SU-DHL-6 (cell line): ENCODE results near the gene HCN1.

Experiments
- H2AFZ ChIP-seq: fragments of 200-600 bp; sonication (generic); 2 replicates; pipeline ENCODE4 v1.6.1; 2014; ENCODE audit warnings: low read depth, mild to moderate bottlenecking, moderate library complexity, mixed read lengths, antibody characterized with exemption, low read length; ENCODE audit not compliant: severe bottlenecking
- H3F3A ChIP-seq: fragments of 200-600 bp; shearing (Covaris generic); 2 replicates; pipeline ENCODE4 v1.6.0; 2016; ENCODE audit warnings: antibody characterized with exemption, mild to moderate bottlenecking; ENCODE audit not compliant: insufficient read depth
- H3K27ac ChIP-seq: fragments of 200-600 bp; sonication (generic); 2 replicates; pipeline ENCODE4 v1.5.1; 2016; ENCODE audit warnings: low read depth, mild to moderate bottlenecking, low read length, moderate library complexity, mixed read lengths
- H3K27me3 ChIP-seq: fragments of 200-600 bp; sonication (generic), shearing (Covaris generic); 2 replicates; pipeline ENCODE4 v1.6.0; 2014; ENCODE audit warnings: mild to moderate bottlenecking, low read length
- H3K36me3 ChIP-seq: fragments of 200-600 bp; sonication (generic); 2 replicates; pipeline ENCODE4 v1.6.1; 2014; ENCODE audit warnings: mild to moderate bottlenecking, low read length, mixed read lengths
- H3K4me2 ChIP-seq: fragments of 300-600, 200-600 bp; shearing (Covaris generic), sonication (generic); 2 replicates; pipeline ENCODE4 v1.6.0; 2014; ENCODE audit warnings: low read length, low read depth, mild to moderate bottlenecking; ENCODE audit not compliant: poor library complexity, severe bottlenecking
- H3K4me3 ChIP-seq: fragments of 200-600 bp; sonication (generic); 2 replicates; pipeline ENCODE4 v1.5.1; 2014; ENCODE audit warnings: antibody characterized with exemption, low read length, mild to moderate bottlenecking, mixed read lengths; ENCODE audit not compliant: insufficient read depth, poor library complexity, severe bottlenecking
- H3K79me2 ChIP-seq: fragments of 200-600 bp; sonication (generic); 2 replicates; pipeline ENCODE4 v1.6.1; 2014; ENCODE audit warnings: mild to moderate bottlenecking, low read length, moderate library complexity; ENCODE audit not compliant: insufficient read depth
- H3K9ac ChIP-seq: fragments of 200-600 bp; sonication (generic); 2 replicates; pipeline ENCODE4 v1.7.0; 2014; ENCODE audit warnings: mild to moderate bottlenecking, low read length
- H3K9me2 ChIP-seq: fragments of 200-600 bp; sonication (generic); replicated peaks from 2 replicates; pipeline ENCODE4 v1.6.1; 2014; ENCODE audit warnings: low read length; ENCODE audit not compliant: insufficient read depth
- H3K9me3 ChIP-seq: fragments of 200-600 bp; sonication (generic); 2 replicates; pipeline ENCODE4 v1.6.1; 2014; ENCODE audit warnings: low read length, mixed read lengths; ENCODE audit not compliant: insufficient read depth
- H4K20me1 ChIP-seq: fragments of 200-600 bp; sonication (generic); 2 replicates; pipeline ENCODE4 v1.6.1; 2014; ENCODE audit warnings: low read depth, mild to moderate bottlenecking, antibody characterized with exemption, low read length, moderate library complexity, mixed read lengths
- EZH2phosphoT487 ChIP-seq: fragments of 200-600 bp; sonication (generic), shearing (Covaris generic); conservative IDR thresholded peaks from 2 replicates; pipeline ENCODE4 v1.6.1; 2018; ENCODE audit warnings: mild to moderate bottlenecking, antibody characterized with exemption, low read length, moderate library complexity, mixed read lengths
- TF ChIP-seq, protein P1 (sequence below): fragments of 200-600 bp; sonication (generic); IDR thresholded peaks from one replicate; pipeline ENCODE4 v1.5.1; 2017; ENCODE audit warnings: antibody characterized with exemption, mild to moderate bottlenecking, low read length, moderate library complexity; ENCODE audit not compliant: insufficient read depth, poor library complexity, severe bottlenecking

Gene HCN1

DNA sequence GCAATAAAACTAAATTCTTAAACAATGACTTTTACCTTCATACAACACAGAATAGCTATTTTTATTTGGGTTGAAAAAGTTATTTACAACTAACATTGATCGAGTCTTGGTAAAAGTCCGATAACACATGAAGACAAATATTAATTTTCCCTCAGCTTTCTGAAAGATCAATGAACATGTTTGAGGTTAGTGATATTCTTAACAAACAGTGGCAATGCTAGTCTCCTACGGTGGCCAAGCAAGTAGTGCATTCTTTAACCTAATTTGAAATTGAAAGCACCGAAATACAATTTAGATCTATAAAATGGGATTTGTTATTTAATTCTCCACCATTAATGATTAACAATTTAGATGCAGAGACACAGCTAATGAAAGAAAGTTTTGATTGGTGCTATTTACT, 435.1 kb downstream of the HCN1 start:
- H3K27ac ChIP-seq = no peak overlapping the region
- H3K79me2 ChIP-seq = no peaks in the 10 kb centered on the region
- H3K9me3 ChIP-seq = no peaks in the 10 kb centered on the region
- no peak overlapping the region for H3K4me3 ChIP-seq
- no peaks in the 10 kb centered on the region for H4K20me1 ChIP-seq
- H3K9ac ChIP-seq = no peak overlapping the region
- no peaks in the 10 kb centered on the region for H3K27me3 ChIP-seq
- TF ChIP-seq EZH2phosphoT487 = no peak
- TF ChIP-seq, protein P1, sequence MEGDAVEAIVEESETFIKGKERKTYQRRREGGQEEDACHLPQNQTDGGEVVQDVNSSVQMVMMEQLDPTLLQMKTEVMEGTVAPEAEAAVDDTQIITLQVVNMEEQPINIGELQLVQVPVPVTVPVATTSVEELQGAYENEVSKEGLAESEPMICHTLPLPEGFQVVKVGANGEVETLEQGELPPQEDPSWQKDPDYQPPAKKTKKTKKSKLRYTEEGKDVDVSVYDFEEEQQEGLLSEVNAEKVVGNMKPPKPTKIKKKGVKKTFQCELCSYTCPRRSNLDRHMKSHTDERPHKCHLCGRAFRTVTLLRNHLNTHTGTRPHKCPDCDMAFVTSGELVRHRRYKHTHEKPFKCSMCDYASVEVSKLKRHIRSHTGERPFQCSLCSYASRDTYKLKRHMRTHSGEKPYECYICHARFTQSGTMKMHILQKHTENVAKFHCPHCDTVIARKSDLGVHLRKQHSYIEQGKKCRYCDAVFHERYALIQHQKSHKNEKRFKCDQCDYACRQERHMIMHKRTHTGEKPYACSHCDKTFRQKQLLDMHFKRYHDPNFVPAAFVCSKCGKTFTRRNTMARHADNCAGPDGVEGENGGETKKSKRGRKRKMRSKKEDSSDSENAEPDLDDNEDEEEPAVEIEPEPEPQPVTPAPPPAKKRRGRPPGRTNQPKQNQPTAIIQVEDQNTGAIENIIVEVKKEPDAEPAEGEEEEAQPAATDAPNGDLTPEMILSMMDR = no peak
- no peaks in the 10 kb centered on the region for H3K36me3 ChIP-seq
- no peak overlapping the region for H2AFZ ChIP-seq
- H3K9me2 ChIP-seq = no peaks in the 10 kb centered on the region
- no peaks in the 10 kb centered on the region for H3F3A ChIP-seq
- no peak overlapping the region for H3K4me2 ChIP-seq

DNA sequence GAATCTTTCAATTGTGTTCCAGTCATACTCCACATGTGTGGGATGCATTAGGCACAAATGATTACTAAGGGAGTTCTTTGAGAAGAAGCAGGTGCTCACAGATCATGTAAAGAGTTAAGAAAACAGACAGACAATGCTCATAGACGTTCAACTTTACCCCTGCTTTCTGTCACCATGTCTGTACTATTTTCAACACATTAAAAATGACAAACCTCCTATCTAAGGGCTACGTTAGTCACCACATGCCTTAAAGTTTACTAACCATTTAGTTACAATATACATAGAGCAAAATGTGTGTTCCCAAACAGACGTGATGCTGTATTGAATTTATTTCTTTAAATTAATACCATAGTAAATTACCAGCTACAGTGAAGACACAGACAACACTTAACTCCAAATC, 435.9 kb downstream of the HCN1 start:
- Histone ChIP-seq H3K9me2 (no peaks in the 10 kb centered on the region), H3K9ac (no peak overlapping the region), H3K4me3 (no peak overlapping the region), H3K36me3 (no peaks in the 10 kb centered on the region), H2AFZ (no peak overlapping the region), H4K20me1 (no peaks in the 10 kb centered on the region), H3K4me2 (no peak overlapping the region), H3F3A (no peaks in the 10 kb centered on the region), H3K9me3 (no peaks in the 10 kb centered on the region), H3K79me2 (no peaks in the 10 kb centered on the region), H3K27me3 (no peaks in the 10 kb centered on the region), H3K27ac (no peak overlapping the region)
- no peak for TF ChIP-seq EZH2phosphoT487
- TF ChIP-seq, protein P1 = no peak

DNA sequence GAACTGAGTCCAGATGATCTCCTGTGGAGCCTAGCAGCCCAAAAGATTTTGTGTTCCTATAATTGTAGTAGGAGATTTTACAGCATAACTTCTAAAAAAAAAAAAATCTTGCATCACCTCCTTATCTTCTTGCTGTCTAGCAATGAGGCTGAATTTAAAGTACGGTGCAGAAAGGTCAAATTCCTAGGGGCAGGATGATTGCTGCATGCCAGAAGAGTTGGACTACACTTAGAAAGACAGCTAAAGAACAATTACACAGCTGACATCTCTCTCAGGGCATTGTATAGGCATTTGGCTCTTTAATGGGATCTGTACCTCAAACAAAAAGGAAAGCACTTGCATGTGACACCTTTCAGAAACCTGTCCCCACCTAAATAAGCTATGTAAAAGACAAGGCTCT, 443.2 kb downstream of the HCN1 start:
- no peaks in the 10 kb centered on the region for H3F3A ChIP-seq
- H2AFZ ChIP-seq = no peak overlapping the region
- H3K27ac ChIP-seq = no peak overlapping the region
- H3K27me3 ChIP-seq = no peaks in the 10 kb centered on the region
- H4K20me1 ChIP-seq = no peaks in the 10 kb centered on the region
- no peaks in the 10 kb centered on the region for H3K9me2 ChIP-seq
- no peaks in the 10 kb centered on the region for H3K9me3 ChIP-seq
- H3K9ac ChIP-seq = no peak overlapping the region
- no peak overlapping the region for H3K4me3 ChIP-seq
- H3K36me3 ChIP-seq = no peaks in the 10 kb centered on the region
- no peaks in the 10 kb centered on the region for H3K79me2 ChIP-seq
- TF ChIP-seq, protein P1 = no peak
- no peak for TF ChIP-seq EZH2phosphoT487
- no peak overlapping the region for H3K4me2 ChIP-seq

DNA sequence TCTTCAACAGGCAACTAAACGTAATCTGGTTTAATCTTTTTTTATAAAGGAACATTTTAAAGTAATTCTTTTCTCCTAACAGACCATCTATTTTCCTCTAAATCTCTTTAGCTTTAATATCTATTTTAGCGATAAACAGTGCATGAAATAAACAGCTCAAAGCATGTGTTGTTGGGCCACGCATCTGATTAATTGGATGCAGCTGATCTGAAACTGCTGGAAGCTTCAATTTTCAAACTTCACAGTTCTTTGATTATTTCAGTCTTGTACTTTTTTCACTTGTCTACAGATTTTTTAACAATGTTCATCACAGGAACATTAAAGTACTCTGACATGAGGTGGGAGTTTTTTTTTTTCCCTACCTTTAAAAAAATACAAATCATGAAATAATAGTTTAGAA, 443.6 kb downstream of the HCN1 start:
- Histone ChIP-seq H3K9ac (no peak overlapping the region), H3K4me2 (no peak overlapping the region), H3K9me3 (no peaks in the 10 kb centered on the region), H3K27ac (no peak overlapping the region), H2AFZ (no peak overlapping the region), H3K4me3 (no peak overlapping the region), H3F3A (no peaks in the 10 kb centered on the region), H3K9me2 (no peaks in the 10 kb centered on the region), H4K20me1 (no peaks in the 10 kb centered on the region), H3K27me3 (no peaks in the 10 kb centered on the region), H3K79me2 (no peaks in the 10 kb centered on the region), H3K36me3 (no peaks in the 10 kb centered on the region)
- TF ChIP-seq, protein P1 = no peak
